ENCODE results near the gene FN3KRP.

GRCh38 chr17:82752371-82753200, 36.1 kb downstream of the FN3KRP start:
- TF ChIP-seq EP300 (IDR thresholded peaks at IDR 0.05) (no peak), POLR2A (IDR thresholded peaks at IDR 0.05) (no peak)
- TF ChIP-seq, protein P1, sequence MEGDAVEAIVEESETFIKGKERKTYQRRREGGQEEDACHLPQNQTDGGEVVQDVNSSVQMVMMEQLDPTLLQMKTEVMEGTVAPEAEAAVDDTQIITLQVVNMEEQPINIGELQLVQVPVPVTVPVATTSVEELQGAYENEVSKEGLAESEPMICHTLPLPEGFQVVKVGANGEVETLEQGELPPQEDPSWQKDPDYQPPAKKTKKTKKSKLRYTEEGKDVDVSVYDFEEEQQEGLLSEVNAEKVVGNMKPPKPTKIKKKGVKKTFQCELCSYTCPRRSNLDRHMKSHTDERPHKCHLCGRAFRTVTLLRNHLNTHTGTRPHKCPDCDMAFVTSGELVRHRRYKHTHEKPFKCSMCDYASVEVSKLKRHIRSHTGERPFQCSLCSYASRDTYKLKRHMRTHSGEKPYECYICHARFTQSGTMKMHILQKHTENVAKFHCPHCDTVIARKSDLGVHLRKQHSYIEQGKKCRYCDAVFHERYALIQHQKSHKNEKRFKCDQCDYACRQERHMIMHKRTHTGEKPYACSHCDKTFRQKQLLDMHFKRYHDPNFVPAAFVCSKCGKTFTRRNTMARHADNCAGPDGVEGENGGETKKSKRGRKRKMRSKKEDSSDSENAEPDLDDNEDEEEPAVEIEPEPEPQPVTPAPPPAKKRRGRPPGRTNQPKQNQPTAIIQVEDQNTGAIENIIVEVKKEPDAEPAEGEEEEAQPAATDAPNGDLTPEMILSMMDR (IDR thresholded peaks at IDR 0.05): no peak

All from stomach (tissue), 4 donors.